DND-41 (cell line): ENCODE data around the gene PRKRA.

Experiments
- EZH2 ChIP-seq: IDR thresholded peaks from 3 replicates; pipeline ENCODE4 v1.6.1; 2012; ENCODE audit warnings: borderline replicate concordance, low read depth, mild to moderate bottlenecking, moderate library complexity, low read length, inconsistent platforms; ENCODE audit not compliant: severe bottlenecking
- TF ChIP-seq, protein P1 (sequence below): IDR thresholded peaks from 2 replicates; pipeline ENCODE4 v1.5.1; 2012; ENCODE audit warnings: borderline replicate concordance, low read length, moderate library complexity, mild to moderate bottlenecking; ENCODE audit not compliant: poor library complexity, severe bottlenecking; ENCODE audit errors: extremely low read depth

DNA sequence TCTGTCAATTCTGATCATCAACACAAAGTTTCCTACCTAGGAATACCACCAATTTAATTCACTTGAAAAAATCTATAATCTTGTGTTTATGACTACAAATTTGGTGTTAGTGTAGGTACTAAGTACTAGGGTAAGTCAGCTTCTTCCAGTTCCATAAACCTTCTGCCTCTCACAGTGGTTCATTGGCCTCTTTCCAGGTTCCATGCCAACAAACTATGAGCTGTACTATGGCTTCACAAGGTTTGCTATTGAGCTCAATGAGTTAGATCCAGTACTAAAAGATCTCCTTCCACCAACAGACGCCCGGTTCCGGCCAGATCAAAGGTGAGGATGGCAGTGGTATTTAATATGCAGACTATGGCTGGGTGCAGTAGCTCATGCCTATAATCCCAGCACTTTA lies 58.8 kb downstream of the PRKRA start:
- no peak for TF ChIP-seq EZH2
- TF ChIP-seq, protein P1, sequence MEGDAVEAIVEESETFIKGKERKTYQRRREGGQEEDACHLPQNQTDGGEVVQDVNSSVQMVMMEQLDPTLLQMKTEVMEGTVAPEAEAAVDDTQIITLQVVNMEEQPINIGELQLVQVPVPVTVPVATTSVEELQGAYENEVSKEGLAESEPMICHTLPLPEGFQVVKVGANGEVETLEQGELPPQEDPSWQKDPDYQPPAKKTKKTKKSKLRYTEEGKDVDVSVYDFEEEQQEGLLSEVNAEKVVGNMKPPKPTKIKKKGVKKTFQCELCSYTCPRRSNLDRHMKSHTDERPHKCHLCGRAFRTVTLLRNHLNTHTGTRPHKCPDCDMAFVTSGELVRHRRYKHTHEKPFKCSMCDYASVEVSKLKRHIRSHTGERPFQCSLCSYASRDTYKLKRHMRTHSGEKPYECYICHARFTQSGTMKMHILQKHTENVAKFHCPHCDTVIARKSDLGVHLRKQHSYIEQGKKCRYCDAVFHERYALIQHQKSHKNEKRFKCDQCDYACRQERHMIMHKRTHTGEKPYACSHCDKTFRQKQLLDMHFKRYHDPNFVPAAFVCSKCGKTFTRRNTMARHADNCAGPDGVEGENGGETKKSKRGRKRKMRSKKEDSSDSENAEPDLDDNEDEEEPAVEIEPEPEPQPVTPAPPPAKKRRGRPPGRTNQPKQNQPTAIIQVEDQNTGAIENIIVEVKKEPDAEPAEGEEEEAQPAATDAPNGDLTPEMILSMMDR = no peak
